ENCODE data around the gene ZDHHC17.

GRCh38 chr12:76879710-76880518, 116.0 kb downstream of the ZDHHC17 start:
- TF ChIP-seq CTCF (IDR thresholded peaks at IDR 0.05) (no peak), POLR2A (IDR thresholded peaks at IDR 0.05) (no peak)

Measured in uterus (tissue), 2 donors.